CD4-positive, alpha-beta T cell treated with Interleukin-1 beta for 1 hour (primary cell): ENCODE results near the gene PYGB.

Experiments
- DNase-seq, 2 donors: peaks; one replicate each; pipeline ENCODE4 v3.0.0-alpha.2; 2020 to 2022

PYGB gene

DNA sequence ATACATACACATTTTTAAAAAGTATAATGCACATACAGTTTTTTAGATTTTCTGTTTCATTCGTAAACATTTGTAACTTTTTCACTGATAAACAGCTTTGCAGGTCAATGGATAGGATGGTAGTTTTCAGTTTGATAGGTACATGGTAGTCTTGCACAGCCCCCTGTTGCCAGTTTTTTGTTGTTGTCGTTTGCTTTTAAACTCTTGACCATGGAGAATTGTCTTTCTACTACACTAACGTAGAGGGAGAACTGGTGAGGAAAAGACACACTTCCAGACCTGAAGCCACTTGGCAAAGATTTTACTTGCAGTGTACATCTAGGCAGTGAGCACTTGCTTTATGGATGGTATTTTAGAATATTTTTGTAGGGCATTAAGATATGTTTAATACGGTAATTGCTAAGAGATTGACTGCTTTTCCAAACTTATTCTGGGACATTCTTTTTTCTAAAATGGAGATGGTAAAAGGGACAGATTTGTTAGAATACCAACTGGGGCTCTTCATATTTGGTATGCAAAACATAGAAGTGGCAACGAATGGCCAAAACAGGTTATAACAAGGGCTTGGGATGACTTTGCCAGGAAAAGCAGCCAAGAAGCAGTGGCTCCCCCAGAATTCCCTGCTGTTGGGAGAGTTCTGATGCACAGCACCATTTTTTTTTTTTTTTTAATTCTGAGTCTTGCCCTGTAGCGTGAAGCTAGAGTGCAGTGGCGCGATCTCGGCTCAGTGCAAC lies 1.5 kb downstream of the PYGB start:
- DNase-seq = no peak

DNA sequence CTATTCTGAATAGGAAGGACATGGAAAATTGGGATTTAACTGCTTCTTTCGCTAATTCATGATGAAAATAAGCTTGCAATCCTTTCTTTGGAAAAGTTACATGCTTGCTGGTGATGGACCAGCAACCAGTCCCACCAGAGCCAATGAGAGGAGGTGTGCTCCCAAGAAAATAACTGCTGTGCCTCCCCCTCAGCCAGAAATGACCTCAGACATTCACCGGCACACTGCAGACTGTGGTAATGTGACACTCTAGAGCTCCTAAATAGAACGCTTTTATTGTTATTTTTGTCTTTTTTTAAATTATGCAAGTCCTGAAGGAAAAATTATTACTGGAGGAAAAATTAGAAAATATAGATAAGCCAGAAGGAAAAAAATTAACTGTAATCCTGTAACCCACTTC lies 2.6 kb downstream of the PYGB start:
- DNase-seq = no peak

DNA sequence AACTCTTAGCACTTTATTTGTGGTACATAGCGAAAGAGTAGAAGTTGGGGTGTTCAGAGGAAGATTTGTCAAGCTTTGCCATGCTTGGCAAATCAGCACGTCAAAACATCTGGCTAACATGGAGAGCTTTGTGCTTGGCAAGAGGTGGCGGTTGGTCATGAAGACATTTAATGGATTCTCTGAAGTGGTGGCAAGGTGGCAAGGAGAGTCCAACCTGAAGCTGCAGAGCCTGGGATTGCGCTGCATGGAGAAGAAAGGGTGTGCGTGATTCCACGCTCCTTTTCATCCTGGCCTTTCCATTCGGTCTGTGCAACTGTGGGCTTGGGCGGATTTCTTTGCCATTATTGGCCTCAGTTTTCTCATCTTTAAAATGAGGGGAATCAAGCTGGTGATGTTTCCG lies 3.1 kb downstream of the PYGB start:
- DNase-seq = no peak

DNA sequence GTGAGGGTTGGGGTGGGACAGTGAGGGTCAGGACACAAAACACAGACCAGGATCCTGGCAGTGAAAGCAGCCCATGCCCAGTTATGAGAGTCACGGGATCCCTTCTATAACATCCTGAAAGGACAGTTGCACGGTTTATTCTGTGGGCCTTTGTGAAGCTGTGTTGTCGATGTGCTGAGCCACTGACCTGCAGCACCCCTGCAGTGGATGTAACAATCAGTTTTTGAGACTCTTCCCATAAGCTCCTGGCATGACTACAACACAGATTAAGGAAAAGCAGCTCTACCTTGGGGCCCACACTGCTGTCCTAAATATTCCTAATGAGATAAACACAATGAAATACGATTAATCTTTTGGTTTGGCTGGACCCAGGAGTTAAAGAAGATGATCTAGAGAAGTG lies 3.7 kb downstream of the PYGB start:
- no peak for DNase-seq

DNA sequence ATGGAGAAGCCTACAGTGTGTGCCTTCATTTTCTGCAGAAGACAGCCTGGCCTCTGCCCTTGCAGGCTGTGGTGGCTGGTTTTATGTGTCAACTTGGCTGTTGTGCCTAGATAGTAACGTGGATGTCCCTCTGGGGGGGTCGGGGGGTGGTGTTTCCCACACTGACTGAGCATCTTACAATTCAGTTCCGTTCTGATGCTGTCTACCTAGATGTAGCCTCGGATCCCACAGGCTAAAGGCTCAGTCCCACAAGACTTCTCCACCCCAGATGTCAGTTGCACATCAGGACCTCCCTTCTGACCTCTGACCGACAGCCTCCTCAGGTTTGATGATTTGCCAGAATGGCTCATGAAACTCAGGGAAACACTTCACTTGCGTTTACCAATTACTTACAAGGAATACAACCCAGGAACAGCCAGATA lies 4.4 kb downstream of the PYGB start:
- no peak for DNase-seq

DNA sequence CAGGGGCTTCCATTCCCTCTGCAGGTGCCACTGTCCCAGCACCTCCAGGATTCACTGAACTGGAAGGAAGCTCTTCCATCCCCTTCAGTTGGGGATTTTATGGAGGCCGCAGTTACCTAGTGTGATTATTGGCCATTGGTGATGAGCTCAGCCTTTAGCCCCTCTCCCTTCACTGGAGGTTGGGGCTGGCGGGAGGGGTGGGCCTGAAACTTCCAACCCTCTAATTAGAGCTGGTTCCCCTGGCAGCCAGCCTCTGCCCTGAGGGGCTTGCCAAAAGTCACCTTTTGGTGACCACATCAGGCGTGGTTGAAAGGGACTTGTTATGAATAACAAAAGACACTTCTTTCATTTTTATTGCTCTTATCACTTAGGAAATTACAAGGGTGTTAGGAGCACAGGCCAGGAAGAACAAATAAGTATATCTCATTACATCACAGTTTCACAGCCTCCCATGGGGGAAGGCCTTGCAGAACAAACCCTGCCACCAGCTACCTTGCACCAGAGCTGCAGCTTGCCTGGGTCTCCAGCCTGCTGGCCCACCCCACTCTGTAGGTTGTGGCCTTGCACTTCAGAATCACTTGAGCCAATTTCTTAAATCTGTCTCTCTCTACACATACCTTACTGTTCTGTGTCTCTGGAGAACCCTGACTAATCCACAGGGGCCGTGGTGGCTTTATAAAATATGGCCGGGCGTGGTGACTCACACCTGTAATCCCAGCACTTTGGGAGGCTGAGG lies 5.0 kb downstream of the PYGB start:
- DNase-seq = no peak

DNA sequence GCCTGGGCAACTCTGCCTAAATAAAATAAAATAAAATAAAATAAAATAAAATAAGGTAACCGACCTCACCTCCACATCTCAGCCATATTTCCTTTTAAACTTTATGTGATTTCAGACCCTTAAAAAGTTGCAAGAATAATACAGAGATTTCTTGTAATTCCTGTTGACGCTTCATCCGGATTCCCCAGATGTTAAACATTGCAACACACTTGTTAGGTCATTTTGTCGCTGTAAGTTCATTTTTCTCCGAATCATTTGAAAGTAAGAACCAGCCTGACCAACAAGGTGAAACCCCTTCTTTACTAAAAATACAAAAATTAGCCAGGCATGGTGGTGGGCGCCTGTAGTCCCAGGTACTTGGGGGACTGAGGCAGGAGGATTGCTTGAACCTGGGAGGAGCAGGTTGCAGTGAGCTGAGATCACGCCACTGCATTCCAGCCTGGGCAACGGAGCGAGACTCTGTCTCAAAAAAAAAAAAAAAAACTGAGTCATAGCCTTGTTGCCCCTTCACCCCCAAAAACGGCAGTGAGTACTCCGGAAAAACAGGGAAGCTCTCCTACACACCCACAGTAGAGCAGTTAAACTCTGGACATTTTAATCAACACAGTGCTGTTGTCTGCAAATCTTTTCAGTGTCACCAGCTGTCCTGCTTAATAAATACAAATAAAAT lies 5.9 kb downstream of the PYGB start:
- DNase-seq = no peak

DNA sequence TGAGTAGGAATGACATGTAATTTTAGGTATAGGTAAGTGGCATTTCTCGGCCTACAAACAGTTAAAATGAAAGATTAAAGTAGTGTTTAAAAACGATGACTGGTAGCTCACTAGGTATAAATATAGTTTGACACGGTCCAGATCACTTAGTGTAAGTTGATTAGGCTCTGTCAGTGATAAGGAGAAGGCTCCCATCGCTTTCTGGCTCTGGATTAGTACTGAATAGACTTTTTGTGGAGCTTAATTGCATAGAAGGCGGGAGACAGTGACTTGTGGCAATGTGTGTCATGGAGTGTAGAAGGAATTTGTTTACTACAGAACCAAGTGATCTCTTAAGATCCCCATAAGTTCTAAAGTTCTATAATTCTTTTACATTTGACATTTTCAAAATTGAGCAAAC lies 6.7 kb downstream of the PYGB start:
- DNase-seq = no peak

DNA sequence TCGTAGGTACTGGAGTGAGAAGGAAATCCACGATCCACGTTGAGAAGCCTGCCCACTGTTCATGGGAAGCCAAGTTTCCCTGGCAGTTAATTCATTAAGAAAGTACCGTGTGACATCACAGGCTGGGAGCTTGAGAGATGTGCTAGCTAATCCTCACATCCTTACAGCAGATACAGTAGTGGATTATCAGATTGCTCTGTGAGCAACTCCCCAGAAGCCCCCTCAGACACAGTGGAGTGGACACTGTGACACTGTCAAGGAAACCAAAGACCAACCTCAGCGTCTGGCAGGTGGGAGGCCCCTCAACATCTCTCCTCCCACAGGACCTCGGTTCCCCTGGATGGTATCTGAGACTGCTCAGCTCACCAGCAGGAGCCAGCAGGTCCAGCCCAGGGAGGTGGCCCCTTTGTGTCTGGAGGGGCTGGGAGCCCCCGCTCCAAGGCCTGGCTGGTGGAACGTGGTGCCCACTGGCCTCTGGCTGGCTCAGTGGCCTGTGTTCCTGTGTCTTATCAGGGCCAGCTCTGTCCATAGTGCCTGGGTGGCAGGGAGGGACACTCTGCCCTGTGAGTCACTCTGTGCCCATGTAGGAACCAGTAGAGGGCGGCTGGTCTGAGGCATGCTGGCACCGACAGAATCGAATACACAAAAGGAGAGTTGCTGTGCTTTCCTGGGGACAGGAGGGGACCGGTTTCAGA lies 7.2 kb downstream of the PYGB start:
- no peak for DNase-seq

DNA sequence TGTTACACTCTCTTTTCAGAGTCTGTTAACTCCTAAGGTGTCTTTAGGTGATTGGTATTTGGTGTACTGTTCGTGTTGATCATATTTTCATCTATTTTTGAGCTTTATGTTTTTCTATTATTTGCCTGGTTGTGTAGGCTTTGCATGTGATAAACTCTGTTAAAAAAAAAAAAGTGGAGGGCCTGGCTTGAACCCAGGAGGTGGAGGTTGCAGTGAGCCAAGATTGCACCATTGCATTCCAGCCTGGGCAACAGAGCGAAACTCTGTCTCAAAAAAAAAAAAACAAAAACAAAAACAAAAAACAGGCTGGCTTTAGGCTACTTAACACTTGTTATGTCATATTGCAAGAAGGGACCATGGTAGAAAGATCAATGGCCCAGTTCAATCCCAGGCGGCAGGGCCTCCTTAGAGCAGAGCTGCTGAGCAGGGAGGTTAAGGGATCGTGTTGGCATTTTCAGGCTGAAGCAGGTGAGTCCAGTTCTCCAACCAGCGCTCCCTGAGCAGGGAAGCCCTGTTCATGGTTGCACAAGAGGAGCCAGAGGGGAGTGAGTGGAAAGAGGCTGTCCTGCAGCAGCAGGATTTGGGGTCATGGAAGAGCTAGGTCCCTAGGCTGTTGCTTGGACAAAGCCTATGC lies 8.5 kb downstream of the PYGB start:
- DNase-seq = no peak

DNA sequence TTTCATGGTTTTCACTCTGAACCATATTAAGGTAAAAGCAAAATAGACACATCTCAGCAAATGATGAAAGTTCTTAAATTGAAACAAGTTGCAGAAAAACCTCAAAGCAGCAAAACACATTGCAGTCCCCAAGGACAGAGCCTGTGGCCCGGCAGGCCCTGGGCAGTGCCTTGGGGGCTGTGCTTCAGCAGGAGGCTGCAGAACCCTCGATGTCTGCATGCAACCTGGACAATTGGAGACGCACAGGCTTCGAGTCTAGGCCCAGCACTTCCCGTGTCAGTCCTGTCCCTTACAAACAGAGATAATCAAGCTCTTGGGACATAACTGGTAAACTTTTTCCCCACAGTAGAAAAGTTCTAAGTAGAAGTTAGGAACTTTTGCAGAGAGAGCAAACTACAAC lies 9.2 kb downstream of the PYGB start:
- no peak for DNase-seq

DNA sequence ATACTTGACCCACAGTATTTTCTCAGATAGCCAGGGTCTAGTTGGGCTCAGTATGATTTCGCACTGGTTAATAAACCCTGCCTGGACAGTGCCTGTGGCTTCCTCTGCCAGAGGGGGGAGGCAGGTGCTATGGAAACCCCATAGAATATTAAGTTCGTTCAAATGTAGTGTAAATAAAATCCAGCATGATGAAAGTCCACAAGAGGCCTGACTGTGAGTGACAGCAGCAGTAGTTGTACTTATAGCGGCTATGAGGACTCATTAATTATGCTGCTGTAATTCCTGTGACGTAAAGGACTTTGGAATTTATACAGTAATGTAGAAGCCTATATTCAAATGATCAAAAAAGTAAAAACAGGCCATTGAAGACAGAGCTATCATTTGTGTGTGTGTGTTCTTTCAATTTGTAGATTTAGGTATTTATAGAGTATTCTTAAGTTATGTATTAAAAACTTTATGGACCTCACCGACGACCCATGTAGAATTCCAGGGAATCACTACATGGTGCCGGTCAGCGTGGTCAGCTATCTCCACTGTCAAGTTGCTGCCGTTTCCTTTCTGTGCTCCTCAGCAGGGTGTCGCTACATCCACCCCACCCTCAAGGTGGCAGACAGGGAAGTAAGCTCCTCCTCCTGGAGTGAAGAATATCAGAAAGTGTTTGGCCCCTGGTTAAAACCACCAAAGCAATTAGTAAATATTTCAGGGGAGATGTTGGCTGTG lies 10.0 kb downstream of the PYGB start:
- DNase-seq = no peak

DNA sequence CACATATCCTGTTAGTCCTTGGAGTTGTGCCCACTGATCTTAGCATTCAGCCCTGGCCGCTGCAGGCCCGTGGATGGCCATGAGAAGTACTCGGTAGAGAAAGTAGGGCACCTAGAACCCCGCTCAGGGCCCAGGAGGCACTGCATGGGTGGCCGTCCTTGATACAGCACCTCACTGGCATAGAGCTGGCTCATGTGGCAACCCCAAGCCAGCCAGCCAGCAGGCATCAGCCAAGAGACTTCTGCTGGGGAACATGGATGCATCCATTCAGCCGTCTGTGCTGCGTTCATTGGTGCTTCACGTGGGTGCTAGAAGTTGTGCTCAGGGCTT lies 10.6 kb downstream of the PYGB start:
- no peak for DNase-seq

DNA sequence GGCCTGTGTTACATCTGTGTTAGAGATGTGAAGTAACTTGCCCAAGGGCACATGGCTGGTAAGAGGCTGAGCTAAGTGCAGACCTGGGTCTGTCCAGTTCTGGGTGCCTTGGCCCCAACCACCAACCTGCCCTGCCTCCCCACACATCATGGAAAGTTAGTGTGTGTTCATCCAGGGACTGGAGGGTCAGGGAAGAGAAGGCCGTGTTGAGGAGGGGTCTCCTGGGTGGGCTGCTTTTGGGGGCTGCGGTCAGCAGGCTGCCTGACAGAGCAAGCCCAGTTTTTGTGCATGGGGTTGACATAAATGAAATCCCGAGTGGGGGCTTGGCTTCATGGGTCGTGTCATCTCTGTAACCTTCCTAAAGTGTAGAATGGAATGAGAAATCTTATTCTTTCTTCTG lies 10.9 kb downstream of the PYGB start:
- no peak for DNase-seq

DNA sequence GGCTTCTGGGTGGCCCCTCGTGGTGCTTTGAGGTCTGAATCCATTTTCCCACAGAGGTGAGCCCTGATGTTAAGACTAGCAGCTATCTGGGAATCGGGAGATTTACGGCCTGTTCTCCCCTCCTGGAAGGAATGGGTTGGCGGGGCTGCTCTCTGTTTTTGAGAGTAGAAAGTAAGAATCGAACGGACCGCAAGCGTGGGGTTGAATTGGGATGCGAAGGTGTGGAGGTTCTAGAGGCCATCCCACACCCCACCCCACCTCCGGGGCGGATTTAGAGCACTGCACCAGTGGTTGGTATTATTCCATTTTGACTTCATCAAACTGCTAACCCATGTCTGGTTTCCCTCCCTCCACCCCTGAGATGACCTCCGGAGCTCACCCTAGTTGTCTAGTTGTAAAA lies 11.5 kb downstream of the PYGB start:
- DNase-seq = no peak

DNA sequence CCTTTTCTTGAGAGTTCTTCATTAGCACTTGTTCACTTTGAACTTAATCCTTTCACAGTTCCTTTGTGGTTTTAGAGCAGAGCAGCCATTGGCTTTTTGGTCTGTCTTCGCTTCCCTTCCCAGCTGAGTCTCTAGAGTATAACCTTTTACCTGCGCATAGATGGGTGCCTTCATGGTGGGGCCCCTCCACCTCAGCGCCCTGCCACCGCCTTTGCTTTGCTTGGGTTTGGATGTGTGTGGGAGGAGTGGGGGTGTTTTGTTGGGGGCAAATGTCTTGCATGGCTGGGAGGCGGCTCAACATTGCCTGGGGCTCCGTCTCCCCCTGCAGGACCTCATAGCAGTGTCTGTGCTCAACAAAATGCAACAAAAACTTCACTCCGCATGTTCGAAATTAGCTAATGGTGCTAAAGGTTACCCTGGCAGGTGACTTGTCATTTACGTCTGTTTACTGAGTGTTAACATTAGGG lies 11.9 kb downstream of the PYGB start:
- DNase-seq = peak in 1 of 2 donors; percentile 17

DNA sequence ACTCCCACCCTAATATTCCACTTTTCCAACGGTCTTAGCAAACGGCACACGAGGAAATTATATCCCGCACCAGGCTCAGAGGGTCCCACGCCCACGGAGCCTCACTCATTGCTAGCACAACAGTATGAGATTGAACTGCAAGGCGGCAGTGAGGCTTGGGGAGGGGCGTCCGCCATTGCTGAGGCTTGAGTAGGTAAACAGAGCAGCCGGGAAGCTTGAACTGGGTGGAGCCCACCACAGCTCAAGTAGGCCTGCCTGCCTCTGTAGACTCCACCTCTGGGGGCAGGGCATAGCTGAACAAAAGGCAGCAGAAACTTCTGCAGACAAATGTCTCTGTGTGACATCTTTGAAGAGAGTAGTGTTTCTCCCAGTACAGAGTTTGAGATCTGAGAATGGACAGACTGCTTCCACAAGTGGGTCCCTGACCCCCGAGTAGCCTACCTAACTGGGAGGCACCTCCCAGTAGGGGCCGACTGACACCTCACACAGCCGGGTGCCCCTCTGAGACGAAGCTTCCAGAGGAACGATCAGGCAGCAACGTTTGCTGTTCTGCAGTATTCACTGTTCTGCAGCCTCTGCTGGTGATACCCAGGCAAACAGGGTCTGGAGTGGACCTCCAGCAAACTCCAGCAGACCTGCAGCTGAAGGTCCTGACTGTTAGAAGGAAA lies 13.0 kb downstream of the PYGB start:
- peak in 1 of 2 donors; percentile 25 for DNase-seq

DNA sequence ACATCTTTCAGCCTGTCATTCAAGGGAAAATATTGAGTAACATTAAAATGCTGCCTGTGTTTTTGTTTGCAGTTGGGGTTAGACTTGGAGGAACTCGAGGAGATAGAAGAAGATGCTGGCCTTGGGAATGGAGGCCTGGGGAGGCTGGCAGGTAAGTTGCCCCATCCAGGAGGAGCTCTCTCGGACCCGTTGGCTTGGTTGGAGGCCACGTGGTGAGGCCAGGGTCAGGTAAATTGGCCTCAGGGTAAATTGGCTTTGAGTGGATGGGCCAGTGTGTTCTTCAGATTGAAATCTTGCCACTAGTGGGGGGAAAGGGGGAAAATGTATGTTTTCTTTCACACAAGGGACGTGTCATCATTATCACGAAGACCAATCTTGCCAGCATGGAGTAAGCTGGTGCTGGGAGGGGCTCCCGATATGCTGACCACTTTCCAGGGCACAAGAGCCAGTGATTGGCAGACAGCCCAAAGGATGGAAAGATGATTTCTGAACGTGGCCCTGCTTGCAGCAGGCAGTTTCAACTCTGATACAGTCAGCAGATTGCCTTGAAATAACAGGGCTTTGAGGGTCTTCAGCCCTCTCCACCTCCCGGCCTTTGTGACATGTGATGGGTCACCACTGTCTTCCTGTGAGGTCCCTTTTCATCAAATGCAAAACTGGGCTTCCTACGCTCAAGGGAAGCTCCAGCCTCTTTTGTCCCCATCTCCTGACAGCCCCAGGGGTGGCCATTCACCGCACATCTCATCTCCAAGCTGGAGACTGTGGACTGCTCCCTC lies 21.4 kb downstream of the PYGB start:
- DNase-seq = no peak

DNA sequence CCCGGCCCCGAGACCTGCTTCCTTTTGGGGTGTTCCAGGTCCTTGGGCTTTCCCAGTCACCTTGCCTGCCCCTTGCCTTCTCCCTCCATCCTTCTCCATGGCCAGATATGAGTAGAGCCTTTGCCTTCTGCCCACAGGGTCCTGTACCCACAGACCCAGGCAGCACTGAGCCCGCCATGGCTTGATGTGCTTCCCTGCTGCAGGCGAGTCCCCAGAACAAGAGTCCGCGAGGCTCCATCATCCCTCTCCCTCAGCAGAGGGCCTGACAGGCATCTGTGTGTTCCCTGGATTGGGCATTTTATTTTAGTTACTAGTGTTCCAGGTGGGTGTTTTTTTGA lies 21.9 kb downstream of the PYGB start:
- DNase-seq = no peak

DNA sequence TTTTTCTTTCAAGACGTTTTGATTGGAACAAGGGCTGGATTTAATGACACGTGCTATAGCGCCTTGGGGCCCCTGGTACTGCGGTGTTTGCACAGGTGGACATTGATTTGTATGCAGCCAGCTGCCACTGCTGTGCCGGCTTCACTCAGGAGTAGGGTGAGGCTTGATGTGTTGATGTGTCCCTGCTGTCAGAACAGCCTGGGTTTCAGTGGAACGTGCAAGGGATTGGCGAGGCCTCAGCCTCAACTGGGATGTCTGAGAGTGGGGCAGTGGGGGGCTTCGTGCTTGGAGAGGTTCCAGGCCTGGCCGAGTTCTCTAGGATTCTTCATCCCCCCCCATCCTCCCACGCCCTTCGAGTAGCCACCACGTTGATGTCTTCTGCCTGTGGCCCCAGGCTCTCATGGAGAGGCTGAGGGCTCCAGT lies 23.0 kb downstream of the PYGB start:
- no peak for DNase-seq
